GM23248 (cell line): ENCODE data around the gene PCBD1.

ENCODE experiments used
- EZH2 ChIP-seq: fragments of 200-600 bp; sonication (generic); IDR thresholded peaks from 2 replicates; pipeline ENCODE4 v1.6.1; 2018; ENCODE audit warnings: antibody characterized with exemption, mild to moderate bottlenecking; ENCODE audit not compliant: insufficient read depth, poor library complexity, severe bottlenecking
- EZH2phosphoT487 ChIP-seq: fragments of 200-600 bp; sonication (generic); IDR thresholded peaks from 2 replicates; pipeline ENCODE4 v1.6.1; 2018; ENCODE audit warnings: antibody characterized with exemption, moderate library complexity, mild to moderate bottlenecking, low read depth; ENCODE audit not compliant: insufficient read depth

DNA sequence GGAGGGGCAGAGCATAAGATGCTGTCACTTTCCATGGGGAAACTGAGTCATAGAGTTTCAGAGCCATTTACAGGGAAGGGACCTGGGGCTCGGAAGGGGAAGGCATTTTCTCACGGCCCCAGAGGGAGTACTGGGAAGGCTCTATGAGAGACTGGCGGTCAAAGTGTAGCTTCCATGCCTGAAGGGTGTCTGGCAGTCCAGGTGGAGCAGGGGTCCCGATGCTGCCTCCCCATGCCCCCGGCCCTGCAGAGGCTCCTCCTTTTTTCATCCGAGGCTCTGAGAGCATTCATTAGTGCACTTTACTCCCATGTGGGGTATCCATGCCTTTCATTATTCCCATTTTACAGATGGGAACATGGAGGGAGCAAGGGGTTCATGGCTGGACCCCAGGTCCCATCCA lies 27.9 kb upstream of the PCBD1 start:
- TF ChIP-seq EZH2phosphoT487 (no peak), EZH2 (no peak)
